ENCODE results near the gene DOK6.

Gene DOK6

DNA sequence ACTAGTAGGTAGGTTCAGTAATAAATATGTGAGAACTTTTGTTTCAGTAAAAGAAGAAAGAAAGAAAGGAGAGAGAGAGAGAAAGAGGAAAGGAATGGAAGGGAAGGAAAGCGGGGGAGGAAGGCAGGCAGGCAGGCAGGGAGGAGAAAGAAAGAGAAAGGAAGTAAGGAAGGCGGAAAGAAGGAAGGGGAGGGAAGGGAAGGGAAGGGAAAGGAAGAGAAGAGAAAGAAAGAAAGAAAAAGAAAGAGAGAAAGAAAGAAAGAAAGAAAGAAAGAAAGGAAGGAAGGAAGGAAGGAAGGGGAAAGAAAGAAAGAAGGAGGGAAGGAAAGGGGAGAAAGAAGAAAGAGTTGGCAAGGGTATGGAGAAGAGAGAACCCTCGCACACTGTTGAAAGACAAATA is 479.4 kb downstream of the DOK6 start:
- no peak for DNase-seq

DNA sequence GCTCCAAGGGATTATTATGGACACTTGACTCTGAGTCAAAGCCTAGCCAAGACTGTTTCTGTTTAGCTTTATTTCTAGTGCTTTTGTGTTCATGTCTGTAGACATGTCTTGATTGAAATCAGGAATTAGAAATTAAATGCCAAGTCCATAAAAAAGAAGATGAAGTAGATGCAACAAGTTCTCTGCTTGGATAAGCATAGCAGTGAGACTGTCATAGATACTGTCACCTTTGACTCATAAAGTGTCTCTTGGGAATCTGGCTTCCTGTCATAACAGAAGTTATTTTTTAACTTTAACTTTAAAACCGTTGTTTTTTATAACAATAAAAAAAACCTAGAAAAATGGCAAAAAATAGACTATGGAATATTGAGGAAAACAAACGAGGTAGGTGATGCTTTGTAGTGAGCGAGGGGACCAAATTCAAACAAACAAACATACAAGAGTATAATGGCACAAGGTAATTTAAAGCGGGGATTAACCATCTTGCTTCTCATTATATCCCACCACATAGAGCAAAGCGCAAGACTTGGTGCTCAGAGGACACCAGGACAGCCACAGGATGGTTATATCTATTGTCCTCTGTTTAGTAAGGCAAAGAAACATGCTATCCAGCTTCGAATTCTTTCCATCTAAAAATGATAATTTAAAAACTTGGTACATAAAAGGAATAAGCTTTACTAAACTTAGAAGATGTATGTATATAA is 482.4 kb downstream of the DOK6 start:
- DNase-seq: no peak

DNA sequence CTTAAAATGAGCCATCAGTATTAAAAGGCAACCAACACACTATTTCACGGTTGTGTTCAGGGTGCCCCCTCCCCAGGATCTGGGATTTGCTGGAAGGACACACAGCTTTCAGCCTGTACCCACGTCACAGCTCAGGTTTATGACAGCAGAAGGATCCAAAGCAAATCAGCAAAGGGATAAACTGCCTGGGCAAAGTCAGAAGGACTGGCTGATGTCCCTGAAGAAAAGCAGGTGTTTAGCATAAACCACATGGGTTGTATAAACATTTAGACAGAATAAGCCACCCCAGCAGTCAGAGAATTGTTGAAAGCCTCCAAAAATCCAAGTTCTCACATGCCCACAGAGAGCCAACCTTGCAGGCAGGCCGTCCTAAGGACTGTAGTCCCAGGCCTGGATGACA is 483.1 kb downstream of the DOK6 start:
- no peak for DNase-seq

DNA sequence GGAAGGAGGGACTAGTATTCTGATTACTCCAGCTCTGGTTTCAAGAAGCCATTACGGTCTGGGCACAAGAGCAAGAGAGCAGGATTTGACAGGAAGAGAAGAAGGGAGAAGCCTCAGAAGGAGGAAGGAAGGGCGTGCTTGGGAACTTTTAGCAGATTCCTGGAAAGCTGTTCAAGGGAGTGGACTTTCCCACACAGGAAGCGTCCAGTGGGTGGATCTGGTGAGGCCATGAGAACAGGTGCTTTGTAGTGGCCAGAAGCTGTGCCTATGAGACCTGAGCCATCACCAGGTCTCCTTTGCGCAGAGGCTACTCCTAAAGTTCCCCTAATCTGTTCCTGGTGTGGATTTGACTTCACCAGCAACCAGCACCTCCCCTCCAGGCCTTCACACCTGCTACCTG is 484.7 kb downstream of the DOK6 start:
- DNase-seq: no peak

DNA sequence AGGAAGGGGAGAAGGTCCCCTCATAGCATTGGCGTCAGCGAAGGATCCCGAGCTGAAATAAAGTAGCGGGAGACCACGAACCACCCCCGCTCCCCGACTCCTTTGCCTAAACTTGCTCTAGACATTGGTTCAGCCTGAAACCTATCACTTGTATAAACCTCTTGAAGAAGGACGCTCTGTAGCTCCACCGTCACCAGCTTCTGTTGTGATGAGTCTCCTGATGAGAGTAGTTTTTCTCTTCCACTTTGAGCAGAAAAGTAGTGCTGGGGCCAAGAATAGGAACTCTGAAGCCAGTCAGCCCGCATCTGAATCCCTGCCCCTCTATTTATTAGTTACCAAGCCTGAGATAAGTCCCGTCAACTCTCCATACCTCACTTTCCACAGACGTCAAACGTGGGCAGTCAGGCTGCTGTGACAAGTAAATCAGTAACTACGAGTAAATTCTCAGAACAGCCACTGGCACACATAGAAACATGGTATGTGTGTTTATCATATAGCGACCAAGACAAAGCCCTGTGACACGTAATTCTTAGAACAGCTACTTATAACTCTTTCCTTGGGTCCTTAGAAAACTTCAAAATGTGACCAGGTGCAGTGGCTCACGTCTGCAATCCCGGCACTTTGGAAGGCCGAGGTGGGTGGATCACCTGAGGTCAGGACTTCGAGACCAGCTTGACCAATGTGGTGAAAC is 485.3 kb downstream of the DOK6 start:
- no peak for DNase-seq

DNA sequence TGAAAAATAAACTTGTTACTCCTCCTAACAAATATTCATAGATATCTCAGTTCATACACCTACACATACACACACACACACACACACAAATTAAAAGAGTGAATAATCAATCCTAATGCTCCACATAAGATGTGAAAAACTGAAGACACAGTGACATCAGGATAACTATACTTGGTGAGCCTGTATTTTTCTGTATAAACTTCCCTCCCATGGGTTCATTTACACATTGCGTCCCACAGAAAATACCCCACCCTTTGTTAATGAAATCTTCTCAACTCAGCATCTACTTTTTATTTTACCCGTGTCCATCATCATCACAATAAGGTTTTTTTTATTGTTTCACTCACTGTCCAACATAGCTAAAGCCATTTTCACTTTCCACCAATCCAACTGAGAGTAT is 486.6 kb downstream of the DOK6 start:
- no peak for DNase-seq

DNA sequence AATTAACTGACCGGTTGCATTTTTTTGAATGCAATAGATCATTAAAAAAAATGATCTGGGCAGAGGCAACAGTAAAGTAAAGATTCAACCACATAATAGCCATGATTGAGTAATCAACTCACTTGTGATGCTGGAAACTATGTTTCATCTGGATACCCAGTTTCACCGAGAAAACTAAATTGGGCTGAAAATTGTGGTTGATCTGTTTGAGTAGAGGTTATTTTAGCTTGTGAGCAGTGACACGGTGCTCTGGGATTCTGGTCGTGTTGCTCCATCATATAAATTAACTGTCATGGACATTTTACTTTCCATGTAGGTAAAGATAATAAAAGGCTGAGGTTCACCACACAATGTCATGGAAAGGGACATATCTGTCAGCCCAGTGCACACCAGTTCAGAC is 488.3 kb downstream of the DOK6 start:
- no peak for DNase-seq

DNA sequence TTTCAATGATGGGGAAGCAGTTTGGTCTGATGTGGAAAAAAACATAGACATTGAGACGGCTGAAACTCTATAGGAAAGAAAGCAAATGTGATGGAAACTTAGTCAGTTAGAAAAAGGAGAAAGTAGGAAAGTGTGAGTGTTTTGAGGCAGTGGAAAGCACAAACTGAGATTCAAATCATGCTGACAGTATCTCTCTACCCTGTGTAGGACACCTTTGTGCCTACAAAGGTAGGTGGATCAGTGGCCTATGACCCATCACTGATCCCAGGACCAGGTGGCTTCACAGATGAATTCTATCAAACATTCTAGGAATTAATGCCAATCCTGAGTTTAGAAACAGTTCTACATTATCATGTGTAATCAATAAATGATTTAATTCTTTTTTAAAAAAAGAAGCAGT is 489.9 kb downstream of the DOK6 start:
- no peak for DNase-seq

DNA sequence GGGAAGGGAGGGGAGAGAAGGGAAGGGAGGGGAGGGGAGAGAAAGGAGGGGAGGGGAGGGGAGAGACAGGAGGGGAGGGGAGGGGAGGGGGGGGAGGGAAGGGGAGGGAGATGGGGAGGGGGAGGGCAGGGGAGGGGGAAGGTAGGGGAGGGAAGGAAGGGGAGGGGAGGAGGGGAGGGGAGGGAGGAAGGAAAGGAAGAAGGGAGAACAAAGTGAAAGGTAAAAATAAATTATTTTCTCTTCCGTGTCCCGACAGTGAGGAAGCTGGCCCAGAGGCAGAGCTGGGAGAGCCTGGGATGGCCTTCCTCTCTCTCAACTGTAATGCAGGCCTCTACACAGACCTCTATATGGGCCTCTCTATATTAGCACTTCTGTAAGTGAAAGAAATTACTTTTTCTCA is 493.8 kb downstream of the DOK6 start:
- no peak for DNase-seq

DNA sequence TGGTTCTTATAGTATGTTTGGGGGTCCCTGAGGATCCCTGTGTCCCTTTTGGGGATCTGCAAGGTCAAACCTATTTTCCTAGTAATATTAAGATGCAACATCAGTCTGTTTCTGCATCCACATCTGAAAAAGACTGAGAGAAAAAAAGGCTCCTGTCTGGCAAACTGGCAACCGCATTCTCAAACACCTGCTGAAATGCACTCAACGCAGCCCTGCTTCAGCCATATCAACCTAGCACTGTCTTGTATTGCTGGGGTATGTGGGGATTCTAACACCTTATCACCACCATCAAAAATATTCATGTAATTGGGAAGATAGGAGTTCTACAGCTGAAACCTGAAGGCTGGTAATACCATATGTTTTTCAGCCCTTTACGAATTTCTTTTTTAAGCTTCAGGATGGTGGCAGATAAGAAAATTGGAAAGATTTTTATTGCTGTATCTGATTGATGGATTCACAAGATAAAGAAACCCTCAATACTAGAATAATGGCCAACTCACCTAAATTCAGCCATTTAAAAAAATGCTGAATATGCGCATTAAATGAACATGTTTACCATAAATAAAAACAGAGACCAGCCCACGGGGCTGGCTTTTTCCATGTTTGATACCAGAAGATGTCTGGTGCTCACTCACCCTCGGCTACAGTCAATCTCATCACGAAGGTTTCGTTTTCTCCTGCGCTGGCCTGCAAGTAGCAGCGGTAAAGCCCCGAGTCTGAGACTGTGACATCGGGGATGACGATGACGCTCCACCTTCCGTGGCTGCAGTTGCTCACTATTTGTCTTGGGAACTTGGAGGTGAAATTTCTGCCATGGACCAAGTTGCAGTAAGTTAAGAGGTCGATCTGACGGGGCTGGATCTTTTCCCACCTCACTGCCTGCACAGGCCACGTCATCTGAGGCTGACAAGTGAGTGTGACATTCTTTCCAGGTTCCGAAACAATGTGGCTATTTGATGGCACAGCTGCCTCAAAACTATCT is 494.7 kb downstream of the DOK6 start:
- no peak for DNase-seq

DNA sequence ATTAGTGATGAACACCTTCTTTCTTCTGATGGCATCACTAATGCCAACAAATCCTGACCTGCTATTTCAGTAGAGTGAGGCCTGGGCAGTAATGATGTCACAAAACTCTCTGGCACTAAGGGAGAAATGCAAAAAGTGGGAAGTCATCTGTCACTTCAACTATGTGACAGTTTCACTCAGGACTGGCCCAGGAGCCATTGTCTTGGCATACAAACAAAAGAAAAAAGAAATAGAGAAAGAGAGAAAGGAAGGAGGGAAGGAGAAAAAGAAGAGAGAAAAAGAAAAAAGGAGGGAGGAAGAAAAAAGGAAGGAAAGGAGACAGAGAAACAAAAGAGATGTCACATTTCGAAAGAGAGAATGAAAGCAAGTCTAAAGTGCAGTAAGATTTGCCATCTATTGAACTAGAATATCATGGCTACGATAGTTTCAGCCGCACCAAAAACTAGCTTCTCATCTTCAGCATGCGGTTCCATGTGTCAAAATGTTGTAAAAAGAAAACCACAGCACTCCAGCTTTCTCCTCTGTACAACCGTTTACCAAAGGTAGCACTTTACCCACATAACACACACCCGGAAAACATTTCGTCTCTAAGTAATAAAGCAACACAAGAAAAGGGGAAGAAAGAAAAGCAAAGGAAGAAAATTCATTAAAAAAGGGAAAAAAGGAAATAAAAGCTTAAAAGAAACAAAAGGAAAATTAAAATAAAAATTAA is 496.9 kb downstream of the DOK6 start:
- DNase-seq: no peak

DNA sequence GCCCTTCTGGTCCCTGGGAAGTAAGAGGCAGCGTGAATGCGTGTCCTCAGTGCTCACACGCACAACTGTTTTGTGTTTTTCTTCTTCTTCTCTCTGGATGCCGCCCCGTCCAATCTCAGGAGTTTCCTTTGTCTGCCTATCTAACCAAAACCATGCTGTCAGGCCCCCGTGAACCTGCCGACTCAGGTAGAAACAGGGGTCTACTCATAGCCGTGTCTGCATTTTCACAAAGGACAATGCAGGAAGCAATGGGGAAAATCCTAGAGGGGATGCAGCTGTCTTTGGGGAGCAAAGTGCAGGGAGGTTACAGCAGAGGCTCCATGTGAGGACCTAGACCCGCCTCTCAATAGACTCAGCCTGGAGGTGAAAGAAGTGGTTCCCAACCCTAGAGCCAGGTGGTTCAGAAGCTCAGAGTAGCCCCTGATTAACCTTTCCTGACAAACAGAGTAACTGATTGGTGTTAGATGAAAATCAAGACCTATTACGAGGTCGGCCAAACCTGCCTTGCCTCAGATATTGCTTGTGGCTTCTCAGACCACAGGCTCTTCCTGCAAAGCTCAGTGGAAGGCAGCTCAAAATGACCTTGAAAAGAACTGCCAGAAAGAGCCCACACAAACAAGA is 497.7 kb downstream of the DOK6 start:
- DNase-seq: peak; percentile 76

Measured in activated CD8-positive, alpha-beta memory T cell treated with anti-CD3 and anti-CD28 coated beads for 24 hours (primary cell).